ENCODE data around the gene SCO1. TPM values are rescaled to one million over a fixed set of nuclear protein-coding genes. Genes with fewer than 3 reads are reported as not detected.

The SCO1 gene
- 21.7 and 23.1 TPM in 2 replicates for total RNA-seq (2012; rRNA removed)
- 17.0 and 18.2 TPM in 2 replicates for polyA plus RNA-seq (2012; rRNA removed)
- polyA plus RNA-seq (2012; cell fraction: cytosol; rRNA removed): 21.8 and 30.2 TPM in 2 replicates
- polyA plus RNA-seq (2012; cell fraction: nucleus; rRNA removed; ENCODE audit: low replicate concordance): 12.8 and 18.7 TPM in 2 replicates
- Bru-seq, nascent RNA: percentile 82 among the genes with signal in this experiment
- BruChase-seq, experiment 1, labeled RNA remaining after a 6-hour chase: percentile 80 among the genes with signal in this experiment
- BruChase-seq, experiment 2, labeled RNA remaining after a 2-hour chase: percentile 84 among the genes with signal in this experiment
- long read RNA-seq, full-length matches to known transcripts: 44 of 58 reads
- long read RNA-seq, partial matches to known transcripts: 0 of 58 reads
- long read RNA-seq, other reads (novel, unspliced or antisense): 14 of 58 reads

DNA sequence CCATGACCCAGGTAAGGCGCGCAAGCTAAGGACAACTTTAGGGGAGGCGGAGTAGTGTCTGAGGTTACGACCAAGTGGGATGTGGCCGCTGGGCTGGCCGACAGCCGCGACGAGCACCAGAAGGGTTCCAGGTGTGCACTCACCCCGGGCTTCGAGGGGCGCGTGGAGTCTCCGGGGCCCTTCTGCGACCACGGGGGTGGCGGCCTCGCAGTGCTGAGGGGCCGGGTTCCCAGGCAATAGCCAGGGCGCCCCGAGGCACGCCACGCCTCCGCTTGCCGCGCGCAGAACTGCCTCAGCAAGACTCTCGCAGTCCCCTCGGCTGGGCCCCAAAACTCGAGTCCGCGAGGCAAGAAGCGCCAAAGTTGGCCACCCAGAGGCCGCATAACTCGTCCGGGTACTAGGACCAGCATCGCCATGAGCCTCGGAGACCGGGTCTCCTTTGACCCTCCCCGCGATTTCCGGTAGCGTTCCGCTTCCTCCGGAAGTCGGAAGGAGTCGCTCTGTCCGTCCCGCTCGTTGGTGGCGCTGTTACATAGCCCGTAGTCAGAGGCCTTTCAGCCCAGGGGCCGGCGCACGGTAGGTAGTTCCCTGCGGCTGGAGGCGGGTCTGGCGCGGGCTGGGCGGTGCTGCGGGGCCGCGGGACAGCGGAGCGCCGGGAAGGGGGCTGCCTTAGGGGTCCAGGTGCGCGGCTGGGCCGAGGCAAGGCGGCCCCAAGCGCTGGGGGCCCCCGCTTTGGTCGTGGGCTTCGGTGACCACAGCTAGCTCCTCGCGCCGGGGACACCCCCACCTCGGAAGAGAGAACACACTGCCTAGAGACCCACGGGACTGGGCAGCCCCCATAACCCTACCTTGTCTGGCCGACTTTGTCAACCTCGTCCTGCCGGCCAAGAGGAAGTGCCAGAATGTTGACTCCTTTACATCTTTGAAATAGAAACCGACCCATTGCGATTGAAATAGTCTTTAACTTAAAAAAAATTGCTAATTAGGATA is at the start of gene SCO1, which contains the start of gene ADPRM:
Gene SCO1 (minus strand): TSS at position 442 of the 990 bp plus-strand sequence. CDS start 26 bp downstream, at position 416.
Gene ADPRM (plus strand): TSS at position 503 of the 990 bp plus-strand sequence. CDS start 7,333 bp downstream, outside the sequence.
- ATAC-seq (ENCODE audit: low read depth) (peak; percentile 98), DNase-seq (peak; percentile 93)
- Histone ChIP-seq H2BK120ac (ENCODE audit: low read depth, low read length) (peak within 1 kb of the TSS; percentile 72), H3K9me1 (ENCODE audit: insufficient read depth, low read length) (no peaks in the 10 kb centered on the region), H2AK9ac (replicated peaks; ENCODE audit: low read depth, low read length, poor library complexity) (peak within 1 kb of the TSS; percentile 94), H3K9me3 (ENCODE audit: control insufficient read depth, insufficient read depth, low read length) (no peaks in the 10 kb centered on the region), H3K4me3 (ENCODE audit: insufficient read depth, low read depth, low read length) (peak within 1 kb of the TSS; percentile 77), H3K79me1 (ENCODE audit: low read depth in 1 of 2, low read length in 2 of 2) (peaks cover 35 to 55% of the 10 kb centered on the region in 2 experiments), H2AFZ (replicated peaks; ENCODE audit: low read length, poor library complexity) (peak within 1 kb of the TSS; percentile 98), H3K4ac (ENCODE audit: low read depth, low read length) (peak within 1 kb of the TSS; percentile 91), H3K9ac (ENCODE audit: low read depth, low read length) (peak within 1 kb of the TSS; percentile 79), H4K5ac (ENCODE audit: low read depth, low read length) (peak within 1 kb of the TSS; percentile 57), H4K8ac (ENCODE audit: low read depth in 2 of 2, low read length in 2 of 2) (peak within 1 kb of the TSS; percentile 55 to 90), H3K4me1 (ENCODE audit: control insufficient read depth, insufficient read depth, low read length) (peaks cover under 1% of the 10 kb centered on the region), H3K27ac (ENCODE audit: insufficient read depth, low read length) (peak within 1 kb of the TSS; percentile 76), H4K20me1 (ENCODE audit: insufficient read depth, low read length) (no peaks in the 10 kb centered on the region), H2BK15ac (ENCODE audit: low read depth, low read length) (peak within 1 kb of the TSS; percentile 68; the same call in 1 of the 3 replicates), H2BK20ac (ENCODE audit: low read depth, low read length) (no peak within 1 kb of the TSS), H4K91ac (ENCODE audit: insufficient read depth, low read depth, low read length) (peak within 1 kb of the TSS; percentile 75), H3K4me2 (ENCODE audit: low read depth, low read length) (peak within 1 kb of the TSS; percentile 95), H2AK5ac (ENCODE audit: low read depth, low read length) (peak within 1 kb of the TSS; percentile 29; the same call in 1 of the 2 replicates), H3K18ac (ENCODE audit: low read depth, low read length) (peak within 1 kb of the TSS; percentile 52), H3K56ac (ENCODE audit: extremely low read depth, insufficient read depth, low read length) (peak within 1 kb of the TSS; percentile 96), H3K36me3 (ENCODE audit: control insufficient read depth, insufficient read depth, low read length) (peaks cover 9% of the 10 kb centered on the region), H2BK5ac (ENCODE audit: low read depth, low read length, poor library complexity, severe bottlenecking) (peak within 1 kb of the TSS; percentile 89), H3K27me3 (ENCODE audit: control insufficient read depth, insufficient read depth, low read length) (no peaks in the 10 kb centered on the region), H3K23ac (ENCODE audit: low read depth, low read length) (peak within 1 kb of the TSS; percentile 95), H3K14ac (replicated peaks; ENCODE audit: low read depth, low read length) (peak within 1 kb of the TSS; percentile 95)
- in situ Hi-C loops (cut with MboI; ENCODE audit: low sequenced_read_pairs): no loop called here
- 0% methylated on average over 43 of the region's 84 CpGs; no CpG with 5 or more reads in 1 of the 2 experiments for WGBS, 2 experiments (ENCODE audit: extremely low coverage in 2 of 2, insufficient read length in 1 of 2)
- ChIA-PET POLR2A (ENCODE audit: unreplicated experiment) (no interaction called here), CTCF (no interaction called here)
- TF ChIP-seq SMC3 (IDR thresholded peaks at IDR 0.05; ENCODE audit: low read depth, low read length) (no peak), MAZ (IDR thresholded peaks at IDR 0.05; ENCODE audit: borderline replicate concordance, low read depth, low read length) (peak; percentile 48; the same call in 1 of the 2 replicates), MXI1 (IDR thresholded peaks at IDR 0.05; ENCODE audit: borderline replicate concordance, low read depth, low read length) (peak; percentile 85), RFX5 (IDR thresholded peaks at IDR 0.05; ENCODE audit: low read depth, low read length) (peak; percentile 37; the same call in 1 of the 2 replicates), POLR2A (IDR thresholded peaks at IDR 0.05; ENCODE audit: low read depth, low read length) (peak; percentile 87), FOS (IDR thresholded peaks at IDR 0.05; ENCODE audit: low read depth, low read length) (no peak)
- TF ChIP-seq, protein P1, sequence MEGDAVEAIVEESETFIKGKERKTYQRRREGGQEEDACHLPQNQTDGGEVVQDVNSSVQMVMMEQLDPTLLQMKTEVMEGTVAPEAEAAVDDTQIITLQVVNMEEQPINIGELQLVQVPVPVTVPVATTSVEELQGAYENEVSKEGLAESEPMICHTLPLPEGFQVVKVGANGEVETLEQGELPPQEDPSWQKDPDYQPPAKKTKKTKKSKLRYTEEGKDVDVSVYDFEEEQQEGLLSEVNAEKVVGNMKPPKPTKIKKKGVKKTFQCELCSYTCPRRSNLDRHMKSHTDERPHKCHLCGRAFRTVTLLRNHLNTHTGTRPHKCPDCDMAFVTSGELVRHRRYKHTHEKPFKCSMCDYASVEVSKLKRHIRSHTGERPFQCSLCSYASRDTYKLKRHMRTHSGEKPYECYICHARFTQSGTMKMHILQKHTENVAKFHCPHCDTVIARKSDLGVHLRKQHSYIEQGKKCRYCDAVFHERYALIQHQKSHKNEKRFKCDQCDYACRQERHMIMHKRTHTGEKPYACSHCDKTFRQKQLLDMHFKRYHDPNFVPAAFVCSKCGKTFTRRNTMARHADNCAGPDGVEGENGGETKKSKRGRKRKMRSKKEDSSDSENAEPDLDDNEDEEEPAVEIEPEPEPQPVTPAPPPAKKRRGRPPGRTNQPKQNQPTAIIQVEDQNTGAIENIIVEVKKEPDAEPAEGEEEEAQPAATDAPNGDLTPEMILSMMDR (conservative IDR thresholded peaks at IDR 0.05; ENCODE audit: low read depth, low read length): peak; percentile 49
- TF ChIP-seq, protein P2, sequence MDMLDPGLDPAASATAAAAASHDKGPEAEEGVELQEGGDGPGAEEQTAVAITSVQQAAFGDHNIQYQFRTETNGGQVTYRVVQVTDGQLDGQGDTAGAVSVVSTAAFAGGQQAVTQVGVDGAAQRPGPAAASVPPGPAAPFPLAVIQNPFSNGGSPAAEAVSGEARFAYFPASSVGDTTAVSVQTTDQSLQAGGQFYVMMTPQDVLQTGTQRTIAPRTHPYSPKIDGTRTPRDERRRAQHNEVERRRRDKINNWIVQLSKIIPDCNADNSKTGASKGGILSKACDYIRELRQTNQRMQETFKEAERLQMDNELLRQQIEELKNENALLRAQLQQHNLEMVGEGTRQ (IDR thresholded peaks at IDR 0.05; ENCODE audit: low read depth, low read length): no peak
- dilution Hi-C loops (cut with HindIII; ENCODE audit: low sequenced_read_pairs, unreplicated experiment): no loop called here
- intact Hi-C loops (cut with micrococcal nuclease): loop anchor here (2.0 to 5.0 kb wide), 2 partner anchors 15 to 50 kb away; no protein-coding TSS in a partner anchor
- BruUV-seq (replicated peaks): no TSS peak
